DOHH2 (cell line): ENCODE results near the gene ZNRF2.

ENCODE experiments used
- H3F3A ChIP-seq: fragments of 200-600 bp; sonication (generic), shearing (Covaris generic); 2 replicates; pipeline ENCODE4 v1.6.0; 2016; ENCODE audit warnings: antibody characterized with exemption, mild to moderate bottlenecking; ENCODE audit not compliant: control insufficient read depth, insufficient read depth
- H3K27ac ChIP-seq: fragments of 200-600 bp; sonication (generic); 2 replicates; pipeline ENCODE4 v1.5.1; 2014; ENCODE audit warnings: low read depth, mild to moderate bottlenecking, low read length, moderate library complexity
- H3K27me3 ChIP-seq: fragments of 200-600 bp; sonication (generic); 2 replicates; pipeline ENCODE4 v1.6.1; 2014; ENCODE audit warnings: mild to moderate bottlenecking, low read length, mixed read lengths; ENCODE audit not compliant: control insufficient read depth
- H3K36me3 ChIP-seq: fragments of 200-600 bp; sonication (generic); 2 replicates; pipeline ENCODE4 v1.6.1; 2014; ENCODE audit warnings: mild to moderate bottlenecking, low read length, moderate library complexity, mixed read lengths; ENCODE audit not compliant: control insufficient read depth
- H3K4me1 ChIP-seq: fragments of 200-600 bp; sonication (generic); 2 replicates; pipeline ENCODE4 v1.6.1; 2014; ENCODE audit warnings: mild to moderate bottlenecking, low read length, mixed read lengths; ENCODE audit not compliant: control insufficient read depth
- H3K4me2 ChIP-seq: fragments of 200-600 bp; sonication (generic); 2 replicates; pipeline ENCODE4 v1.6.0; 2014; ENCODE audit warnings: mild to moderate bottlenecking, low read length, moderate library complexity
- H3K4me3 ChIP-seq: fragments of 200-600 bp; sonication (generic); 2 replicates; pipeline ENCODE4 v1.5.1; 2014; ENCODE audit warnings: mild to moderate bottlenecking, low read length, mixed read lengths
- H3K79me2 ChIP-seq: fragments of 200-600 bp; sonication (generic); 2 replicates; pipeline ENCODE4 v1.6.1; 2014; ENCODE audit warnings: mild to moderate bottlenecking, low read length, mixed read lengths; ENCODE audit not compliant: control insufficient read depth
- H3K9me2 ChIP-seq: fragments of 200-600 bp; sonication (generic); replicated peaks from 2 replicates; pipeline ENCODE4 v1.6.1; 2014; ENCODE audit warnings: mild to moderate bottlenecking, low read length, mixed read lengths; ENCODE audit not compliant: control insufficient read depth
- H3K9me3 ChIP-seq: fragments of 200-600 bp; sonication (generic); 2 replicates; pipeline ENCODE4 v1.6.1; 2014; ENCODE audit warnings: antibody characterized with exemption, low read length, mixed read lengths; ENCODE audit not compliant: control insufficient read depth, insufficient read depth
- H4K20me1 ChIP-seq: fragments of 200-600 bp; sonication (generic); 2 replicates; pipeline ENCODE4 v1.6.0; 2014; ENCODE audit warnings: low read depth, mild to moderate bottlenecking, antibody characterized with exemption, low read length, moderate library complexity; ENCODE audit not compliant: control insufficient read depth, insufficient read depth
- EZH2phosphoT487 ChIP-seq: fragments of 200-600 bp; sonication (generic); IDR thresholded peaks from 2 replicates; pipeline ENCODE4 v1.6.1; 2017; ENCODE audit warnings: borderline replicate concordance, mild to moderate bottlenecking, antibody characterized with exemption, low read length, moderate library complexity, mixed read lengths
- TF ChIP-seq, protein P1 (sequence below): fragments of 200-600 bp; sonication (generic); IDR thresholded peaks from one replicate; pipeline ENCODE4 v1.5.1; 2014; ENCODE audit warnings: antibody characterized with exemption, mild to moderate bottlenecking, low read depth, low read length; ENCODE audit not compliant: poor library complexity, severe bottlenecking

The ZNRF2 gene

GRCh38 chr7:30310674-30311362 lies 26.4 kb downstream of the ZNRF2 start:
- Histone ChIP-seq H3K9me3 (no peaks in the 10 kb centered on the region; the same call in 1 of the 2 replicates), H3F3A (0 out of 2 replicates have a peak, but pooled peaks cover 5% of the 10 kb centered on the region), H3K36me3 (0 out of 2 replicates have a peak, but pooled peaks cover 3% of the 10 kb centered on the region), H3K27me3 (no peaks in the 10 kb centered on the region), H4K20me1 (peaks cover 9% of the 10 kb centered on the region), H3K4me3 (no peak overlapping the region), H3K4me2 (no peak overlapping the region), H3K27ac (no peak overlapping the region), H3K79me2 (peaks cover 98% of the 10 kb centered on the region), H3K9me2 (no peaks in the 10 kb centered on the region), H3K4me1 (peaks cover 44% of the 10 kb centered on the region)
- TF ChIP-seq, protein P1, sequence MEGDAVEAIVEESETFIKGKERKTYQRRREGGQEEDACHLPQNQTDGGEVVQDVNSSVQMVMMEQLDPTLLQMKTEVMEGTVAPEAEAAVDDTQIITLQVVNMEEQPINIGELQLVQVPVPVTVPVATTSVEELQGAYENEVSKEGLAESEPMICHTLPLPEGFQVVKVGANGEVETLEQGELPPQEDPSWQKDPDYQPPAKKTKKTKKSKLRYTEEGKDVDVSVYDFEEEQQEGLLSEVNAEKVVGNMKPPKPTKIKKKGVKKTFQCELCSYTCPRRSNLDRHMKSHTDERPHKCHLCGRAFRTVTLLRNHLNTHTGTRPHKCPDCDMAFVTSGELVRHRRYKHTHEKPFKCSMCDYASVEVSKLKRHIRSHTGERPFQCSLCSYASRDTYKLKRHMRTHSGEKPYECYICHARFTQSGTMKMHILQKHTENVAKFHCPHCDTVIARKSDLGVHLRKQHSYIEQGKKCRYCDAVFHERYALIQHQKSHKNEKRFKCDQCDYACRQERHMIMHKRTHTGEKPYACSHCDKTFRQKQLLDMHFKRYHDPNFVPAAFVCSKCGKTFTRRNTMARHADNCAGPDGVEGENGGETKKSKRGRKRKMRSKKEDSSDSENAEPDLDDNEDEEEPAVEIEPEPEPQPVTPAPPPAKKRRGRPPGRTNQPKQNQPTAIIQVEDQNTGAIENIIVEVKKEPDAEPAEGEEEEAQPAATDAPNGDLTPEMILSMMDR: no peak
- TF ChIP-seq EZH2phosphoT487: no peak

GRCh38 chr7:30312178-30312577 lies 27.8 kb downstream of the ZNRF2 start:
- TF ChIP-seq, protein P1: no peak
- TF ChIP-seq EZH2phosphoT487: no peak
- Histone ChIP-seq H3K27me3 (no peaks in the 10 kb centered on the region), H3K9me2 (no peaks in the 10 kb centered on the region), H3F3A (0 out of 2 replicates have a peak, but pooled peaks cover 8% of the 10 kb centered on the region), H3K27ac (no peak overlapping the region), H3K9me3 (no peaks in the 10 kb centered on the region; the same call in 1 of the 2 replicates), H3K4me3 (no peak overlapping the region), H4K20me1 (peaks cover 9% of the 10 kb centered on the region), H3K4me2 (no peak overlapping the region), H3K36me3 (0 out of 2 replicates have a peak, but pooled peaks cover 3% of the 10 kb centered on the region), H3K4me1 (peaks cover 41% of the 10 kb centered on the region), H3K79me2 (peaks cover 97% of the 10 kb centered on the region)

DNA sequence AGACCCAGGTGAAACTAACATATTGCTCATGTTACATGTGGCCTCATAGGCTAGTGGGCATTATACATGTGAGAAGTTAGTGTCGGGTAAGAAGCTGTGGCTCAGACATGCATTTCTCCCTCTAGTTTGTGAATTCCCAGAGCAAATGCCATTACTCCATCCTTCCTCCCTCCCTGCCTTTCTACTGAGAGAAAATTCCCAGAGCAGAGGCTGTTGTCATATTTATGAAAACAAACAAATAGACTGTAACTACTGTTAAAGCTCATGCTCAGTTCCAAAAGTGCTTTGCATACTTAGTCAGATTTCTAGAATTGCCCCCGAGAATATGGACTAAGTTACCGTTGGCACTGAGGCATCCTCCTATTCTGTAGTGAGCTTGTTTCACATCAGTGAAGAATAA lies 29.0 kb downstream of the ZNRF2 start:
- Histone ChIP-seq H3K9me2 (no peaks in the 10 kb centered on the region), H3K27me3 (no peaks in the 10 kb centered on the region), H3K27ac (no peak overlapping the region), H3K36me3 (no peaks in the 10 kb centered on the region), H3K4me2 (no peak overlapping the region), H3K4me3 (no peak overlapping the region), H3K79me2 (peaks cover 97% of the 10 kb centered on the region), H4K20me1 (peaks cover 7% of the 10 kb centered on the region), H3K4me1 (peaks cover 40% of the 10 kb centered on the region), H3F3A (0 out of 2 replicates have a peak, but pooled peaks cover 6% of the 10 kb centered on the region), H3K9me3 (no peaks in the 10 kb centered on the region; the same call in 1 of the 2 replicates)
- TF ChIP-seq, protein P1: no peak
- no peak for TF ChIP-seq EZH2phosphoT487
